T-helper 1 cell treated with Interleukin-12 subunit alpha and Interleukin-12 subunit beta and Interleukin-4 antibody, amounts not matched to agents 30 μg/mL and 1 μg/mL, for 36 hours (primary cell): ENCODE measurements around the gene GSKIP.
"Not testable (repeated sequence)": the region's sequence is repeated elsewhere in the genome, so short reads cannot be mapped to it uniquely, and the experiment has no call there.

Experiments used
- H3K27ac Mint-ChIP-seq: one replicate; pipeline ENCODE4 v1.8.0; 2021; ENCODE audit warnings: mild to moderate bottlenecking, mixed read lengths
- H3K27me3 Mint-ChIP-seq: one replicate; pipeline ENCODE4 v1.8.0; 2021; ENCODE audit warnings: low read depth, mixed read lengths
- H3K36me3 Mint-ChIP-seq: one replicate; pipeline ENCODE4 v1.8.0; 2021; ENCODE audit warnings: low read depth, mixed read lengths
- H3K4me1 Mint-ChIP-seq: one replicate; pipeline ENCODE4 v1.8.0; 2021; ENCODE audit warnings: low read depth, mixed read lengths
- H3K4me3 Mint-ChIP-seq: one replicate; pipeline ENCODE4 v1.8.0; 2021; ENCODE audit warnings: mild to moderate bottlenecking, moderate library complexity, mixed read lengths
- H3K9me3 Mint-ChIP-seq: one replicate; pipeline ENCODE4 v1.8.0; 2021; ENCODE audit warnings: mixed read lengths

Gene GSKIP, protein sequence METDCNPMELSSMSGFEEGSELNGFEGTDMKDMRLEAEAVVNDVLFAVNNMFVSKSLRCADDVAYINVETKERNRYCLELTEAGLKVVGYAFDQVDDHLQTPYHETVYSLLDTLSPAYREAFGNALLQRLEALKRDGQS

GRCh38 chr14:96362965-96363750, at the start of gene GSKIP, which contains the start of gene ATG2B:
GSKIP (plus strand) TSS chr14:96363526; CDS start chr14:96382248, 18,722 bp downstream.
ATG2B (minus strand) TSS chr14:96363341; CDS start chr14:96362976, 365 bp downstream.
- Mint-ChIP-seq H3K4me3 (peak within 1 kb of the TSS; percentile 86), H3K9me3 (no peaks in the 10 kb centered on the region), H3K27me3 (no peaks in the 10 kb centered on the region), H3K27ac (peak within 1 kb of the TSS; percentile 85), H3K4me1 (peaks cover 41% of the 10 kb centered on the region), H3K36me3 (peaks cover 9% of the 10 kb centered on the region)

DNA sequence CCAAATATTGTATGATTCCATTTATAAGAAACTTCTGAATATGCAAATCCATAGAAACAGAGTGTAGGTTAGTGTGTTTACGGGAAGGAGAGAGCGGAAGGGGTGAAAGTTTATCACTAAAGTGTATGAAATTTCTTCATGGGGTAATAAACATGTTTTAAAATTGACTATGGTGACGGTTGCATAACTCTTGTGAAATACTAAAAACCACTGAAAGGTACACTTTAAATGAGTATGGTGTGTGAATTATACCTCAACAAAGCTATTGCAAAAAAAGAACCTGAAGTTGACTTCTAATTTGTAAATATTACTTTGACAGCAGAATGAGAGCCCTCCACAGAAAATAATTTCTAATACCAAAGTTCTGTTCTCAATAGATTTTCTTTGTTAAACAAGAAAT, 47.2 kb upstream of the GSKIP start:
- H3K27me3 Mint-ChIP-seq: no peaks in the 10 kb centered on the region
- H3K4me3 Mint-ChIP-seq: no peak overlapping the region
- H3K4me1 Mint-ChIP-seq: peaks cover 3% of the 10 kb centered on the region
- peaks cover 11% of the 10 kb centered on the region for H3K36me3 Mint-ChIP-seq
- H3K27ac Mint-ChIP-seq: no peak overlapping the region
- no peaks in the 10 kb centered on the region for H3K9me3 Mint-ChIP-seq

- peaks cover 3% of the 10 kb centered on the region for H3K4me1 Mint-ChIP-seq
- no peaks in the 10 kb centered on the region for H3K9me3 Mint-ChIP-seq
- H3K27ac Mint-ChIP-seq: no peak overlapping the region
- no peak overlapping the region for H3K4me3 Mint-ChIP-seq
- no peaks in the 10 kb centered on the region for H3K27me3 Mint-ChIP-seq
- H3K36me3 Mint-ChIP-seq: peaks cover 18% of the 10 kb centered on the region
Observed at GRCh38 chr14:96318836-96319235, 44.5 kb upstream of the GSKIP start.

DNA sequence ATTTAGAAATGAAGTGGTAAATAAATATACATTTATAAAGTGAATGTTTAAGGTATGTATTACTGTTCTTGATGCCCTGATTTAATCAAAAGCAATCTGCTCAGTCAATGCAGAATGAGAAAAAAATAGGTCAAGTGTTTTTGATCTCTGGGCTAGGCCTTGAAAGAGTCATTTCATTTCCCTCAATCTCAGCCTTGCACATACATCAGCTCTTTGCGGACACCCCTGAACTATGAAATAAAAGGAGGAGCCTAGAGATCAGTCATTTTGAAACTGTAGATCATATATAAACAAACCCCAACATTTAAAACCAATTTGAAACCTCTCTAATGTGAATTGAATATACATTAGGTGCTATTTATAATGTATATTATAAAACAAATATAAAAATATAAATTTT, 42.7 kb upstream of the GSKIP start:
- H3K4me1 Mint-ChIP-seq: peaks cover 3% of the 10 kb centered on the region
- no peaks in the 10 kb centered on the region for H3K27me3 Mint-ChIP-seq
- no peak overlapping the region for H3K27ac Mint-ChIP-seq
- peaks cover 21% of the 10 kb centered on the region for H3K36me3 Mint-ChIP-seq
- no peak overlapping the region for H3K4me3 Mint-ChIP-seq
- H3K9me3 Mint-ChIP-seq: no peaks in the 10 kb centered on the region

DNA sequence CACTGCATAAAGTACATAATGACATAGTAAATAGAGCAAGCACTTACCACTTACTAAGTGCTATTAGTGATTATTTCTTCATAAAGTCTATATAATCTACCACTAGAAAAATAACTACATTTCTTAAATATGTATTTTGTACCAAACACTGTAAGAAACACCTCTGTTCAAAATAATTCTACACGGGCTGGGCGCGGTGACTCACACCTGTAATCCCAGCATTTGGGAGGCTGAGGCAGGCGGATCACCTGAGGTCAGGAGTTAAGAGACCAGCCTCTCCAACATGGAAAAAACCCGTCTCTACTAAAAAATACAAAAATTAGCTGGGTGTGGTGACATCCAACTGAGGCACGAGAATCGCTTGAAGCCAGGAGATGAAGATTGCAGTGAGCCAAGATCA, 39.1 kb upstream of the GSKIP start:
- H3K27me3 Mint-ChIP-seq: no peaks in the 10 kb centered on the region
- H3K4me1 Mint-ChIP-seq: peaks cover 3% of the 10 kb centered on the region
- H3K36me3 Mint-ChIP-seq: peaks cover 17% of the 10 kb centered on the region
- H3K27ac Mint-ChIP-seq: no peak overlapping the region
- no peaks in the 10 kb centered on the region for H3K9me3 Mint-ChIP-seq
- H3K4me3 Mint-ChIP-seq: no peak overlapping the region

DNA sequence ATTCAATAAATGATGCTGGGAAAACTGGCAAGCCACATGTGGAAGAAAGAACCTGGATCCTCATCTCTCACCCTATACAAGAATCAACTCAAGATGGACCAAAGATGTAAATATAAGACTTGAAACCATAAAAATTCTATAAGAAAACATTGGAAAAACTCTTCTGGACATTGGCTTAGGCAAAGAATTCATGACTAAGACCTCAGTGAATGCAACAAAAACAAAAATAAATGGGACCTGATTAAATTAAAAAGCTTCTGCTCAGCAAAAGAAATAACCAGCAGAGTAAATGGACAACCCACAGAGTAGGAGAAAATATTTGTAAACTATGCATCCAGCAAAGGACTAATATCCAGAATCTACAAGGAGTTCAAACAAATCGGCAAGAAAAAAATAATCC, 24.8 kb upstream of the GSKIP start:
- no peaks in the 10 kb centered on the region for H3K9me3 Mint-ChIP-seq
- H3K4me1 Mint-ChIP-seq: no peaks in the 10 kb centered on the region
- H3K4me3 Mint-ChIP-seq: no peak overlapping the region
- peaks cover 21% of the 10 kb centered on the region for H3K36me3 Mint-ChIP-seq
- no peak overlapping the region for H3K27ac Mint-ChIP-seq
- no peaks in the 10 kb centered on the region for H3K27me3 Mint-ChIP-seq

DNA sequence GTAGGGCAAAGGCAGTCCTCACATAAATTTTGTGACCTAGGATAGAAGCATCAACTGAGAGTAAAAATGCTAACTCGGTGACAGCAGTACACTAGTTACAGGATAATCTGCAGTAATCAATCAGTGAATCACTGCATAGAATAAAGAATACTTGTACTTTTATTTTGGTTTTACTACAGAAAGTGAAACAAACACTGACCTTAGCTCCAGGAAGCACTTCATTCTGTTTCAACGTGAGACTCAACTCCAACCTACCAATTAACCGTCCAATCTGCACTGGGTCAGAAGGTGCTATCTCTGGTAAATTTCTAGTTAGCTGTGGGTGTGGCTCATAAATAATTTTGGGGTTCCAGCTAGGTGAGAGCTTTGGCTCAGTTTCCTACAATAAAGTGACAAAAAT, 22.0 kb upstream of the GSKIP start:
- Mint-ChIP-seq H3K27me3 (no peaks in the 10 kb centered on the region), H3K36me3 (peaks cover 19% of the 10 kb centered on the region), H3K4me3 (no peak overlapping the region), H3K4me1 (no peaks in the 10 kb centered on the region), H3K9me3 (no peaks in the 10 kb centered on the region), H3K27ac (no peak overlapping the region)

GRCh38 chr14:96345669-96346068, 17.7 kb upstream of the GSKIP start:
- Mint-ChIP-seq H3K9me3 (peaks cover 4% of the 10 kb centered on the region), H3K36me3 (peaks cover 5% of the 10 kb centered on the region), H3K4me3 (no peak overlapping the region), H3K4me1 (peaks cover 3% of the 10 kb centered on the region), H3K27me3 (no peaks in the 10 kb centered on the region), H3K27ac (no peak overlapping the region)

DNA sequence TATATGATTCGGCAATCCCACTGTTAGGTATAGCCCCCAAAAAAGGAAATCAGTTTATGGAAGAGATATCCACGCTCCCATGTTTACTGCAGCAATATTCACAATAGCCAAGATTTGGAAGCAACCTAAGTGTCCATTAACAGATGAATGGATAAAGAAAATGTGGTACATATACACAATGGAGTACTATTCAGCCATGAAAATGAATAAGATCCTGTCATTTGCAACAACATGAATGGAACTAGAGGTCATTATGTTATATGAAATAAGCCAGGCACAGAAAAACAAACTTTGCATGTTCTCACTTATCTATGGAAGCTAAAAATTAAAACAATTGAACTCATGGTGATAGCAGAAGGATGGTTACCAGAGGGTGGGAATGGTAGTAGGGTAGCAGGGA, 15.4 kb upstream of the GSKIP start:
- H3K36me3 Mint-ChIP-seq, H3K4me1 Mint-ChIP-seq, H3K9me3 Mint-ChIP-seq, H3K4me3 Mint-ChIP-seq, H3K27ac Mint-ChIP-seq, H3K27me3 Mint-ChIP-seq: not testable (repeated sequence)

DNA sequence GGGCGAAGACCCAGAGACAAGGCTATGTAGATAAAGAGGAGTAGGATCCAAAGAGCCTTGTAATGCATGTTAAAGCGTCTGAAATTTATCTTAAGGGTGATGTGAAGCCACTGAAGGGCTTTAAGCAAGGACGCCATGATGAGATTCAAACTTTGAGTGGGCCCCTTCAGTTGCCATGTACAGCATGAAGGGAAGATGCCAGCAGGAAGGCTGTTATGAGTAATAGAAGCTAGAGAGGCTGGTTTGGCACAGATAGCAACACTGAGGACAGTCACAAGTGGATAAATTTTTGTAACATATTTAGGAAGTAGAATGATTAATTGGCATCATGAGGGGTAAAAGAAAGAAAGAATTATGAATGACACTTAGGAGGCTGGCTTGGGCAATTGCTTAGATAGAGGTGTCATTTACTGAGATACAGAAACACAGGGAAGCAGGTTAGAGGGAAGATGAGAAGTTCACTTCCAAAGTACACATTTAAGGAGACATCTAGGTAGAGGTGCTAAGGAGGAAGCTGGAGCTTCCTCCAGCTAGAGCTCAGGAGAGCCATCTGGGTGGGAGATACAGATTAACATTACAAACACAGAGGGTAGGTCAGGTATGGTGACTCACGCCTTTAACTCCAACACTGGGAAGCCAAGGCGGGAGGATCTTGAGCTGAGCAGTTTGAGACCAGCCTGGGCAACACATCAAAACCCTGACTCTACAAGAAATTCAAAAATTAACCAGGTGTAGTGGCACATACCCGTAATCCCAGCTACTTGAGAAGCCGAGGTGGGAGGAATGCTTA, 13.8 kb upstream of the GSKIP start:
- Mint-ChIP-seq H3K27me3 (no peaks in the 10 kb centered on the region), H3K9me3 (peaks cover 4% of the 10 kb centered on the region), H3K4me1 (peaks cover 3% of the 10 kb centered on the region), H3K27ac (no peak overlapping the region), H3K4me3 (no peak overlapping the region), H3K36me3 (peaks cover 3% of the 10 kb centered on the region)

DNA sequence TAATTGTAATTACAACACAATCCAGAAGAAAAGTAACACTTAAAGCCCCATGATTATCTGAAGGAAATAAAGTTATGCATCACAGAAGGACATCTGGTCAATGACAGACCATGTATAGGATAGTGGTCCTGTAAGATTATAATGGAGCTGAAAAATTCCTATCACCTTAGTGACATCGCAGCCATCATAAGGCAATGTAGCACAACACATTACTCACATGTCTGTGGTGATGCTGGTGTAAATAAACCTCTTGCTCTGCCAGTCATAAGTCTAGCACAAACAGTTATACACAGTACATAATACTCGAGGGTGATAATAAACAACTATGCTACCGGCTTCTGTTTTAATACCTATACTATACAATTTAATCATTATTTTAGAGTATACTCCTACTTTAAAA, 11.3 kb upstream of the GSKIP start:
- Mint-ChIP-seq H3K4me1 (peaks cover 8% of the 10 kb centered on the region), H3K27me3 (no peaks in the 10 kb centered on the region), H3K36me3 (peaks cover 9% of the 10 kb centered on the region), H3K4me3 (no peak overlapping the region), H3K27ac (no peak overlapping the region), H3K9me3 (peaks cover 4% of the 10 kb centered on the region)

DNA sequence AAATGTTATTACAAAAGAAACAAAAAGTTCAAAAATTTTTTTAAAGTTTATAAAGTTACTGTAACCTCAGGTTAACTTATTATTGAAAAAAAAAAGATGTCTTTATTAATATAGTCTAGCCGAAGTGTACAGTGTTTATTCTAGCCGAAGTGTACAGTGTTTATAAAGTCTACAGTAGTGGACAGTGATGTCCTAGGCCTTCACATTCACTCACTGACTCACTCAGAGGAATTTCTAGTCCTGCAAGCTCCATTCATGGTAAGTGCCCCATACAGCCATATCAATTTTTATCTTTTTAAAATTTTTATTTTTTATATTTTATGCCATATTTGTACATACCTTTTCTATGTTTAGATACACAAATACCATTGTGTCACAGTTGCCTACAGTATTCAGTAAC, 10.6 kb upstream of the GSKIP start:
- Mint-ChIP-seq H3K36me3 (peaks cover 11% of the 10 kb centered on the region), H3K9me3 (peaks cover 3% of the 10 kb centered on the region), H3K27me3 (no peaks in the 10 kb centered on the region), H3K4me3 (no peak overlapping the region), H3K4me1 (peaks cover 10% of the 10 kb centered on the region), H3K27ac (no peak overlapping the region)

DNA sequence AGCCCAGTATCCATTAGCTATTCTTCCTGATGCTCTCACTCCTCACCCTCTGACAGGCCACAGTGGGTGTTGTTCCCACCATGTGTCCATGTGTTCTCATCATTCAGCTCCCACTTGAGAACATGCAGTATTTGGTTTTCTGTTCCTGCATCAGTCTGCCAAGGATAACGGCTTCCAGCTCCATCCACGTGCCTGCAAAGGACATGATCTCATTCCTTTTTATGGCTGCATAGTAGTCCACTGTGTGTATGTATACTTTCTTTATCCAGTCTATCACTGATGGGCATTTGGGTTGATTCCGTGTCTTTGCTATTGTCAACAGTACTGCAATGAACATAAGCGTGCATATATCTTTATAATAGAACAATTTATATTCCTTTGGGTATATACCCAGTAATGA, 9.1 kb upstream of the GSKIP start:
- H3K27me3 Mint-ChIP-seq: no peaks in the 10 kb centered on the region
- H3K27ac Mint-ChIP-seq: no peak overlapping the region
- no peaks in the 10 kb centered on the region for H3K9me3 Mint-ChIP-seq
- peaks cover 10% of the 10 kb centered on the region for H3K4me1 Mint-ChIP-seq
- peaks cover 10% of the 10 kb centered on the region for H3K36me3 Mint-ChIP-seq
- no peak overlapping the region for H3K4me3 Mint-ChIP-seq

DNA sequence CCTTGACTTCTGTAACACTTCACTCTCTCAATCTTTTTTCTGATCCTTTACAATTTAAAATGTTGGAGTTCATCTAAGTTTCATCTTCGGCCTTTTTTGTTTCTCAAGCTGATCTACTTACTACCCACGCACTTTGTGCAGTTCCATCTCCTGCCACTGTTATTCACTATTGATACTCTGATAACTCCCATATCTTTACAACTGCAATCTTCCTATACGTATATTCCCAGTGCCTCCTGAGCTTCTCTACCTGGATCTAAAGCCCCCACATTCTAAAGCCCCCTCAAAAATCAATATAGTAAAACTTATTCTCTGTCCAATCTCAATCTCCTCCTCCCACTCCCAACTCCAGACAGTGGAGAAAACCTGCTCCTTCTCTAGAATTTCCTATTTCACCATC, 6.1 kb upstream of the GSKIP start:
- no peaks in the 10 kb centered on the region for H3K27me3 Mint-ChIP-seq
- H3K4me3 Mint-ChIP-seq: no peak overlapping the region
- H3K9me3 Mint-ChIP-seq: no peaks in the 10 kb centered on the region
- no peak overlapping the region for H3K27ac Mint-ChIP-seq
- H3K4me1 Mint-ChIP-seq: peaks cover 30% of the 10 kb centered on the region
- H3K36me3 Mint-ChIP-seq: peaks cover 12% of the 10 kb centered on the region

- no peak overlapping the region for H3K27ac Mint-ChIP-seq
- H3K4me3 Mint-ChIP-seq: no peak overlapping the region
- no peaks in the 10 kb centered on the region for H3K27me3 Mint-ChIP-seq
- no peaks in the 10 kb centered on the region for H3K9me3 Mint-ChIP-seq
- peaks cover 11% of the 10 kb centered on the region for H3K36me3 Mint-ChIP-seq
- peaks cover 39% of the 10 kb centered on the region for H3K4me1 Mint-ChIP-seq
Observed at GRCh38 chr14:96359959-96360358, 3.4 kb upstream of the GSKIP start.
